SIG-M5 (cell line): ENCODE data around the gene ENTPD8.

ENCODE experiments used
- DNase-seq: peaks from one replicate; lab custom pipeline; 2025; lab: John Stamatoyannopoulos, UW

Gene ENTPD8

DNA sequence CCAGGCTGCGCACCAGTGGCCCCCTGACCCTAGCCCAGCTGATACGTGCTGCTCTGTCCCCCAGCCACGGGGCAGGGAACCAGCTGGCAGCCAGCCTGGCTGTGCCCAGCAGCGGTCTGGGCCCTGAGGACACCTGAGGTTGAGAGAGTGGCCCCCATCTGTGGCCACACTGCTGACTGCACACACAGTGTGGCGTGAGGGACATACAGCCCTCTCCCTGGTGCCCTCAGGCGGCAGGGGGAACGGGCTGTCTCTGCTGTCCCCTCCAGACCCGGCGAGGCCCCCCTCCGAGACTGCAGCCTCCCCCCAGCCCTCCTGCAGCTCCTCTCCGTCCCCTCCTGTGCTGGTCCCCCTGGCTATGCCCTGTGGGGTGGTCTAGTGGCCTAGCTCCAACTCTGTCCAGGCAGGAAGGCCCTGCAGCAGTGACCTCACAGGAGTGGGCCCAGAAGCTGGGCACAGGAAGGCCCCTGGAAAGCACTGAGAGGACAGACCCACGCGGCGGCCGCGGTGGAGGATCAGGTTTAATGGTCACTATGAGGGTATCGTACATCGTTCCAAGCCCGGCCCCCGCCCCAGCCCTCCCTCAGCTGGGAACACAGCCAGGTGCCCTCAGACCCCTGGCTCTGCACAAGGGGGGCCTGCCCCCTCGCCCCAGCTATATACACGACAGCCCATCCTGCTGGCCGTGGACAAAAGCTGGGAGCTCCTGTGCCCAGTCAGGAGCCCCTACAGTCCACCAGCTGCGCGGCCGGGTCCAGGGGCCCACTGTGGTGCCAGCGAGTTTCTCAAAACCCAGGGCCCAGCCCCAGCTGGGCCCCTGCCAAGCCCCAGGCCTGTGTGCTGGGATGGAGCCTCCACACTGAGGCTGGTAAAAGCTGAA lies 6.8 kb upstream of the ENTPD8 start:
- no peak for DNase-seq

DNA sequence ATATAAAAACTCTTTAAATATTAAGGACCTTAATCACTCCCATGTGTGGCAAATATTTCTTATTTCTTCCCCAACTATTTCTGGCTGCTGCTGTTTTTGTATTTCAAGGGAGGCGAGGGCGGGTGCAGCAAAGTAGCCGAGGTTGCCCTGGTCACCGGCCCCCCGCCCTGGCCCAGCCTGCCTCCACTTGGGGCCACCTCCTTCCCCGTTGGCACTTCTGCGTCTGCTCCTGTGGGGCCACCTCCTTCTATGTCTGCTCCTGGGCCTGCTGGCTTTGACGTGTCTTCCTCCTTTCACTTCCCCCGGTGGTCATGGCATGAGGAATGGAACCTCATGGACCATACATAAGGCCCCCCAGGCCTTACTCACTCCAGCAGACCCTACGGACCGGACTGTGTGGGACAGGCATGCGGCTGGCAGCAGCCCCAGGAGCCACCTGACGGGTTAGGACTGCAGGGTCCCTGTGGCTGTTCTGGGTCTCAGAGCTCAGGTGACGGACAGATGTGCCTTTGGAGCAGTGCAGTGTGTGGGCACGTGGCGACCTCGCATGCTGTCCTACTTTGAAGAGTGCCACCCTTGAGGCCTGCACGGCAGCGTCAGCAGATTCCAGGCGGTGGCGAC lies 5.8 kb upstream of the ENTPD8 start:
- no peak for DNase-seq

DNA sequence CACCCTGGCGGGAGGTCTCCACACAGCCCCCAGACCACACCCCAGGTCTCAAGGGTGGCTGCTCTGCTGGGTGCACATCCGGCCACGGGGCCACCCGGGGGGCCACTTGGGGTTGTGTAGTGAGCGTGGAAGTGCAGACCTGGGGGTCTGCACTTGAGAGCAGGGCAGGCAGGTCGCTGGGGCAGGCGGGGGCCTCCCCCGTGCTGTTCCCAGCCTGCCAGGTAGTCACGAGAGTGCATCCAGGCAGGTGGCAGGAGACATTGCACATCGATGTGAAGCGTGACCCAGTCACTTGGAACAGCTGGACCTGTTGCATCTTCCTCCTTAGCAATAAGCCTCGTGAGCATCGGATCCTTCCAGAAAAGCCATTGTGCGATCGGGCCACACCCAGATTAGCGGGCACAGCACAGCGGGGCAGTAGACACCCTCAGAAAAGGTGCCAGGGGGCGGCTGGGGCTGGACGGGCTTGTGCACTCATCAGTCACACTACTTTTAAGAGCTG lies 4.8 kb upstream of the ENTPD8 start:
- DNase-seq = no peak

DNA sequence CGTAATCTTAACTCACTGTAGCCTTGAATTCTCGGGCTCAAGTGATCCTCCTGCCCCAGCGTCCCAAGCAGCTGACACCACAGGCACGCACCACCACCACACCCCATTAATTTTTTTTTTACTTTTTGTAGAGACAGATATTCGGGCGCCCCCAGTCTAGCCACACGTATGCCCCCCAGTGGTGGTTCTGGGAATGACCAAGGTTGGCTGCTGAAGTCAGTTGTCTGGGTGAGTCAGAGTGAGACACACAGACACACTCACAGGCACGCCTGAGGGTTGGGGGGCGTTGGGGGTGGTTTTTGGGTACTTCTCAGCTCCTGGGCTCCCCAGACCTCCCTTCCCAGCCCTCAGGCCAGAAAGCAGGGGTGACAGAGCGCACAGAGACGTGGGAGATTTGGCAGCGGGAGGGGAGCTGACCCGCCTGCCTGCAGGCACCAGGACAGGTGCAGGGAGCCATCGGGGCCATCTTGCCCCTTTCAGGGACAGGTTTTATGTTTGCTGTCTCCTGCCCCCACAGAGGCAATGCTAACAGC lies 4.2 kb upstream of the ENTPD8 start:
- no peak for DNase-seq

DNA sequence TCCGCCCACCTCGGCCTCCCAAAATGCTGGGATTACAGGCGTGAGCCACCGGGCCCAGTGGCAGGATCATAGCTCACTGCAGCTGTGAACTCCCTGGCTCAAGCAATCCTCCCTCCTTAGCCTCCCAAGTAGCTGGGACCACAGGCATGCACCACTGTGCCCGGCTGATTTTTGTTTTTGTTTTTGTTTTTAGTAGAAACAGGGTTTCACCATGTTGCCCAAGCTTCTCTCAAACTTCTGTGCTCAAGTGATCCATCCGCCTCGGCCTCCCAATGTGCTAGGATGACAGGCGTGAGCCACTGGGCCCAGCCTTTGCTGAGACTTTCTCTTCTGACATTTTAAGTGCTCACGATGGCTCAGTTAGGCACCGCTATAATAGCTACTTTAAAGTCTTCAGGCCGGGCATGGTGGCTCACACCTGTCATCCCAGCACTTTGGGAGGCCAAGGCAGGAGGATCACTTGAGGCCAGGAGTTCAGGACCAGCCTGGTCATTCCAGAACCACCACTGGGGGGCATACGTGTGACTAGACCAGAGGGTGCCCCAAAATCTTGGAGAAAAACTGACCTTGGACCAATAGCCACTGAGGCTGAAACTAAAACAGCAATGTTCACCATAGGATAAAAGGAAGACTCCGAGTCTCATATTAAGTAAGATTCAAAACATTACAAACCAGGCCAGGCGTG lies 3.1 kb upstream of the ENTPD8 start:
- no peak for DNase-seq

DNA sequence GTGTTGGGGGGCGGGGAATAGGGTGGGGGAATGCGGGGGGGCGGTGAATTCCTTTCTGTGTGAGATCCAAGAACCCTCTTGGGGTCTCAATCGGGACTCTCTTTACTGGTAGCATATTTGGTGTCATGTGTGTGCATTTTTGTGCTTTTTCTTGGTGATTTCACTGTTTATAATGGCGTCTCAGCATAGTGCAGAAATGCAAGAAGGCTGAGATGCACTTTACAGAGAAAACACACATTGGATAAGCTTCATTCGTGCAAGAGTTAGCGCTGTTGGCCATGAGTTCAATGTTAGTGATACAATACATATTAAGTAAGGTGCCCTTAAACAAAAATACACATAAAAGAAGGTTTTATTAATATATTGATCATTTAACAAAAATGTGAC lies 771 bp upstream of the ENTPD8 start:
- no peak for DNase-seq

DNA sequence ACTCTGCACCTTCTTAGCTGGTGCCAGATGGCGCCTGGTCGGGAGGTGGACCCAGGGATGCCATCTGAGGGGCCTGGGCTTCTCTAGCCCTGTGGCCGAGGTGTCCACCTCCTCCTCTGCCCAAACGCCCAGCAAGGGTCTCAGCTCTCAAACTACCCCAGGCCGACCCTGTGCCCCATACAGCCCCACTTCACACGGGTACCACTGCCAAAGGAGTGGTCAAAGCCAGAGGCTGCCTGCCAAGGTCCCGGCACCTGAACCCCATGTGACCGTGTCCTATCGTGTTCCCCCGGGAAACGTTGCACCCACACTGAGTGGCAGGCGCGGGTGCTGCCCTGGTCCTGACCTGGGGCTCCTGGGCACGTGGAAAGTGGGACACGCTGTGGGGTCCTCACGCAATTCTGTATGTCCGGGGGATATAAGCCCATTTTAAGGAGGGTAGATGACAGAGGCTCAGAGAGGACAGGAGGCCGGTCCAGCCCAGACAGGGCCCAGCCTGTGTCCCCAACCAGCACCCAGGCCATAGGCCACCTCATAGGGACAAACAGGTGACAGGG lies 1.9 kb downstream of the ENTPD8 start:
- no peak for DNase-seq

DNA sequence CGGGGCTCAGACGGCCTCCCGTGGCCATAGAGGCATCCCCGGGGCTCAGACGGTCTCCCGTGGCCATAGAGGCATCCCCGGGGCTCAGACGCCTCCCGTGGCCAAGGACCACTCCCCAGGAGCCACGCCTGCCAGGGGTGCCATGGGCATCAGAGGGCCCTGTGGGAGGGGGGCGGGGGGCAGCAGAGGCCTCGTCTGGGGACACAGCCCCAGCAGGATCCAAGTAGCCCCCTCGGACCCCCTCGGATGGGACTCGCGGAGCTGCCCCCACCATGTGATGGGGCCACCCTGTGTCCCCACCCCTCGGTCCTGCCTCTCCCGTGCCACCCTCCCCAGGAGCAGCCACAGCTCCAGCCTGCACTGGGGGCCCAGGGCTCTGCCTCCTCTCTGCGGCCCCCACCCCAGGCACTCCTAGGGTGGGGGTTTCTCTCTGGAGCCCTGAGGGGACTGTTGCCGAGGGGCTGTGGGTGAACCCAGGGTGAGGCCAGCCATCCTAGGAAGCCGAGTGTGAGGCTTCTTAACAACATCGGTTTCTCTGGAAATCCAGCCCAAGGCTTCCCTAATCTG lies 2.5 kb downstream of the ENTPD8 start:
- DNase-seq = no peak

DNA sequence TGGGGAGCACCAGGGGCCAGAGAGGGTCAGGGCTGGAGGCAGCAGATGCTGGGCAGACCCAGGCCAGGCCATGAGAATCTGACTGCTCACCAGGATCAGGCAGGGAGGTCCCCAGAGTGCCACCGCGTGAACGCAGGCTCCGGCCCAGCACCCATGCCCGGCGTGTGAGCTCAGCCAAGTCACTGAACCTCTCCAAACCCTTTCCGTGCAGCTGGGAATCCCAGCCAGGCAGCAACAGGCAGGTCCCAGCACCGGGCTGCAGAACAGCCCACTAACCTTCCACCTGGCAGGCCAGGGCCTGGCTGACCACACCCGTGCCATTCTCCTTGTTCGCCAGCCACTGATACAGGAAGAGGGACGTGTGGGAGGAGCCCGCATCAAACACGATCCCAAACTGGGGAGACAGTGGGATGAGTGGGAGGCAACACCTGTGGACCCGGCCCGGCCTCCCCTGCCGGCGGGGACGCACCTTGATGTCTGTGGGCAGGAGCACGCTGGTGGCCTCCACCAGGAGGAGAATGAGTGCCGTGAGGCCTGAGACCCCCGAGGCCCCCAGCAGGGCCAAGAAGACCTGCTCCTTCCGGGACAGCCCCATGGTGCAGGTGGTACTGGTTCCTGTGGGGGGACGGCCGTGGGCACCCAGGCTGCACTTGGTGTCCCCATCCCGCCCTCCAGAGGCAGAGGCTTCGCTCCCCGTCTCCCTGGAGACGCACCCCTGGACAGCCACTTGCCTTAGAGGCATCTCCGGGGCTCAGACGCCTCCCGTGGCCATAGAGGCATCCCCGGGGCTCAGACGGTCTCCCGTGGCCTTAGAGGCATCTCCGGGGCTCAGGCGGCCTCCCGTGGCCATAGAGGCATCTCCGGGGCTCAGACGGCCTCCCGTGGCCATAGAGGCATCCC lies 3.2 kb downstream of the ENTPD8 start:
- DNase-seq = no peak

DNA sequence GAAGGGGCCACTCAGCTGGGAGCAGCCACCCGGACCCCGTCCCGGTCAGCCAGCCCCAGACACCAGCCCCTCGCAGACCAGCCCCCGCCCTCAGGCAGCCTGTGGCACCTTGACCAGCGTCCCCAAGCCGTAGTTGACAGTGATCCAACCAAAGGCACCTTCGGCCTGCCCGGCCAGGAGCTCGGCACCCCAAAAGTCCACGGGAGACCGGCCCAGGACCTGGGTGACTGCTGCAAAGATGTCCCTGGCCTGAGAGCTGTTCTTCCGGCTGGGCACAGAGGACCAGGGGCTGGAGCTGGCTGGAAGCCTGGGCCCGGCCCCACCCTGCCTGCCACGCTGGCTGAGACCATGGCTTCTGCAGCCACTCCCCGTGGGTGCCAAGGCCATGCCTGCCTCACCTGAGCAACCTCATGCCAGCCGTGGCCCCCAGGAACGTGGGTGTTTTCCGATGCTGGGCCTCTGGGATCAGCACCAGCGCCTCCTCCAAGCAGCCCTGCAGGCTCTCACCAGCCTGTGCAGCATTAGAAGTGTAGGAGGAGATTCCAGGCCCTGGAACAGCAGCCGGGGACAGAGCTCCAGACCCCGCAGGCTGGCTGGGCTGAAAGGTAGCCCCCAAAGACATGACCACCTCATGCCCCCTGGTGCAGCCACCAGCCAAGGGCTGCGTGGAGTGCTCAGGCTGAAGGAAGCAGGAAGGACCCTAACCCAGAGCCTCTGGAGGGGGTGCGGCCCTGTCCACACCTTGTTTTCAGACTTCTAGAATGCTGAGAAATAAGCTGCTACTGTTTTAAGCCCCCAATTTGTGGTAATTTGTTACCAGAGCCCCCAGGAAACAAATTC lies 4.2 kb downstream of the ENTPD8 start:
- no peak for DNase-seq

DNA sequence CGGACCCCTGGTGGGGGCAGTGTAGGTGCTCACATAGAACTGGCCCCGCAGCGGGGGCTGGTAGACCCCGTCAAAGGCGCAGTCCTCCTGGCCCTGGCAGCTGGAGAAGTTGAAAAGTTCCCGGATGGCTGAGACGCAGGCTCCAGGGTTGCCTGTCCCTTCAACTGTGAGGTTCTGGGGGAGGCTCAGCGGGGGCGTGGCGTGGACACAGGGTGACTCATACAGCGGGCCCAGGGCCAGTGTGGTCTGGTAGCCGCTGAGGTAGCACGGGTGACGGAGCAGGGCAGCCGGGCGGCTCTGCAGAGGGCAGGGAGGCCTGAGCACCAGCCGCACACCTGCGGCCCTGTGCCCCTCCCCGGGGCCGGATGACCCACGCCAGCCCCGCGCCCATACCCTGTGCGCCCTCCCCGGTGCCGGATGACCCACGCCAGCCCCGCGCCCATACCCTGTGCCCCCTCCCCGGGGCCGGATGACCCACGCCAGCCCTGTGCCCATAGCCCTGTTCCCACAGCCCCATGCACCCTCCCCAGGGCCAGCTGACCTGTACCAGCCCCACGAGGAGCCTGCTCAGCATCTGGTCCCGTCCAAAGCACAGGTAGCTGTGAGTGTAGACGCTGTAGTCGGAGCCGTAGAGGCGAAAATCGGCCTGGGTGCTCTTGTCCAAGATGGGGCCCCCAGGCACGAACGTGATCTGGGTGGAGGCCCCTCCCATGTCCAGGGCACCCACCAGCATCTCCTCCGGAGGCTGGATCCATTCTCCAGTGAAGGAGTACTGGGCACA lies 5.0 kb downstream of the ENTPD8 start:
- no peak for DNase-seq

DNA sequence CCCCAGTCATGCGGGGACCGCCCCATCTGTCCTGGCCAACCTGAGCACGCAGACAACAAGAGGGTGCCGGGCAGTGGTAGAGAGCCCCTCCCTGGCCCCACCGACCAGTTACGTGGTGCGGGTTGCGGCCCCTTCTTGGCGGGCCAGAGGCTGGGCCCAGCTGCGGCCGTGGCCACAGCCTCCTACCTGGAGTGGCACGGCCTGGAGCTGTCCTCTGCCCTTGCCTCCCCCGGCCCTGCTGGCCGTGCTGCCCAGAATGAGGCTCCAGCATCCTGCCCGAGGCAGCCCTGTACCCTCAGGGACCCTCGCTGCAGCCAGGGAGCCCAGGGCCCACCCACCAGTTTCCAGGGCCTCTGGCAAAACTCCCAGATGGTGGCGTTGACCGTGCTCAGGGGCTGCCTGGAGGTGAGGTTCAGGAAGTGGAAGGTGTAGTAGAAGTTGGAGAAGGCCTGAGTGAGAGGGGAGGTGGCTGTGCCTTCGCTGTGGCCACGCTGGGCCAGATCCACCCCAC lies 5.7 kb downstream of the ENTPD8 start:
- no peak for DNase-seq

DNA sequence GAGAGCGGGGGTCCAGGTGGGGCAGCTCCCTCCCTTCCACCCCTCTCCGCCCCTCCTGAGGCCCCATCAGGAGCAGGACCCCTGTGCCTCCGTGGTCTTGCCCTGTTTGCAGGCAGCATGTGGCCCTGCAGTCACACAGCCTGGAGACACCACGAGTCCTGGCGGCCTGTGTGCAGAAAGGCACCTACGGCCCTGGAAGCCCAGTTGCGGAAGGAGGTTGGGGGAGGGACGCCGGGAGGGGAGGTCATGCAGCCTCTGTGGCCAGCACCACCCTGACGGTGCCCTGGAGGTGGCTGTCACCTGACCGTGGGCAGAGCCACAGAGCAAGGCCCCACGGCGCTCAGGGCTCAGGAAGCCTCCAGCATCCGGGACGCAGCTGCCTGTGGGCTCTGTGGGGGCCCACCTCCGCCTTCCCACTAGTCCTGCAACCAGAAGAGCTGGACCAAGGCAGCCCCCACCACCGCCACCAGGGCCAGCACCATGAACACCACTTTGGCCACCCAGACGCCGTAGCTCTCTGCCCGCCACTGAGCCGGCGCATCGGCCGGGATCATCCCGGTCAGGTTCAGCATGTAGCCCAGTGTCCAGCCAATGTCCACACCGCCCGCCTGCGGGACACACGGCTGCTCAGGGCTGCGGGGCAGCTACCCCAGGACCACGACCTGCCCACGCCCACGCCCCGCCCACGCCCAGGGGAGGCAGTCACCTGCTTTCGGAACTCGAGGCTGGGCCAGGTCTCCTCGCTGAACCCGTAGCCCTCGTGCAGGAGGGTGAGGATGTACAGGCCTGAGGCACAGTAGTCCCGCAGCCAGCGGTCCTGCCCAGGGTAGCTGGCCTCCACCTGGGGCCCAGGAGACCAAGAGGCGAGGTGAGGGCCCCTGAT lies 6.4 kb downstream of the ENTPD8 start:
- DNase-seq = no peak

DNA sequence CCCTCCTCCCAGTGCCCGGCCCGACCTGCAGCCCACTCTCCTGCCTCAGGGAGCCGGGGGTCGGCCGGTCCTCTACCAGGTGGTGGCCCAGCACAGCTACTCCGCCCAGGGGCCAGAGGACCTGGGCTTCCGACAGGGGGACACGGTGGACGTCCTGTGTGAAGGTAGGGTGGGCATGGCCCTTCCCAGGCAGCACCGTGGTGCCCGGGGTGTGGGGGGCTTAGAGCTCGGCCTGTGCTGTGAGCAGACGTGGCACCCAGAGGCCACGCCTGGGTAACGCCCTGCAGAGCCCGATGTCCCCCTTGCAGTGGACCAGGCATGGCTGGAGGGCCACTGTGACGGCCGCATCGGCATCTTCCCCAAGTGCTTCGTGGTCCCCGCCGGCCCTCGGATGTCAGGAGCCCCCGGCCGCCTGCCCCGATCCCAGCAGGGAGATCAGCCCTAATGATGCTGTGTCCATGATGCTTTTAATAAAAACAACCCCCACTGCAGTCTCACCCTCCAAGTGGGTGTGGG lies 7.2 kb downstream of the ENTPD8 start:
- no peak for DNase-seq

DNA sequence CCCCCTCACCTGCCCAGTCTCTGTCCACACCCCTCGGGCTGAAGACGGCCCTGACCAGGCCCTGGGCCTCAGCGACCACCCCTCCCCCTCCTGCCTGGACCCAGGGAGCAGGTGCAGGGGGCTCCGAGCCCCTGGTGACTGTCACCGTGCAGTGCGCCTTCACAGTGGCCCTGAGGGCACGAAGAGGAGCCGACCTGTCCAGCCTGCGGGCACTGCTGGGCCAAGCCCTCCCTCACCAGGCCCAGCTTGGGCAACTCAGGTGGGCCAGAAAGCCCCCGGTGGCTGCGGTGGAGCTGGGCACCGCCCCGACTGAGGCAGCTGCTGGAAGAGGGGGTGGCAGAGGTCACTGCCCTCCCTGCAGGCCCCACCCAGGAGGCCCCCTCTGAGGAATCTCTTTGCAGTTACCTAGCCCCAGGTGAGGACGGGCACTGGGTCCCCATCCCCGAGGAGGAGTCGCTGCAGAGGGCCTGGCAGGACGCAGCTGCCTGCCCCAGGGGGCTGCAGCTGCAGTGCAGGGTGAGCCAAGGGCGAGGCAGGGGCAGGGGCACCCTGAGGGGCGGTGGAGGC lies 7.7 kb downstream of the ENTPD8 start:
- no peak for DNase-seq

DNA sequence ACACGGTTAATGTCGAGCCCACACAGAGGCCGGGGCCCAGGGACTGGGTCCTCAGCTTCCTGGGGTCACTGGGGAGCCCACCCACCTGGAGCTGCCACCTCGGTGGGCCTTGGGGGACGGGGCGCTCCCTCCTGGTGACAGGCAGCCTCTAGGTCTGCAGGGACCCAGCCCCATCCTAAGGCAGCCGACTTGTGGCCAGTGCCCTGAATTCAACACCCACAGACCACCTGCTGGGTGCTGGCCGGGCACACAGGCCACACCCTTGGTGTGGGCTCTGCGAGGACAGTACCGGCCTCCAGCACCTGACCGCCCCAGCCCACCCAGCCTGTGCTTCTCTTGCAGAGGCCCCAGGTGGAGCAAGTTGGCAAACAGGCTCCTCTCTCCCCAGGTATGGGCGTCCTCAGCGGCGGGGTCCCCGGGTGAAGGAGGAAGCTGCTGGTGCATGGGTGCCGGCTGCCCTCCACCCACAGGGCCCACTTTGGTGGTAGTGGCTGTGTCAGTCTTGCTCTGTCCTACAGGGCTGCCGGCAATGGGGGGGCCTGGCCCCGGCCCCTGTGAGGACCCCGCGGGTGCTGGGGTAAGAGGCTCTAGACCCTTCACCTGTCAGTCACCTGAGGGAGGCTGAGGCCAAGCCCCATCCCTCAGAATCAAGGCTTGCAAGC lies 8.3 kb downstream of the ENTPD8 start:
- DNase-seq = no peak

DNA sequence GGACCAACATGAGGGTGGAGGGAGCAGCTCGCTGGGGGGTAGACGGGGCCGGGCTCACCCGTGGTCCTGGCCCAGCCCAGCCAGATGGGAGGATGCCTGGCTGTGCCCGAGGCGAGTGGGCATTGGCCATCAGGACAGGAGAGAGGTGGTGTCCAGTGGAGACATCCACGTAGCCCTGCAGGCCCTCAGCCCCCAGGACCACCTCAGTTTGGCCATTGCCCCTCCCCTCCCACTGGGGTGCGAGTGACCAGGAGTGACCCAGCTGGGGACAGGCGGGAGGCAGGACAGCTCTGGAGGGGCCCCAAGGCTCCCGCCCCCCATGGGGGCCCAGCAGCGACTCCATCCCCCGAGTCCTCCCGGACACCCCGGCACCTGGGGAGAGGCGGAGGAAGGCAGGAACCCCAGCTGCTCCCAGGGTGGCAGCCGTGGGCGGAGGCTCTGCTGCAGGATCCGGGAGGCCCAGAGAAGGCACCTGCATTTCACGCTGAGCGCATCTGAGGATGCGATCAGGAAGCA lies 9.7 kb downstream of the ENTPD8 start:
- no peak for DNase-seq
